HG03280 (cell line): ENCODE results near the gene CHD9.
A peak's percentile ranks its signal among the peaks of the same experiment; 100 is the strongest.

Source experiments
- ATAC-seq: cut with Tn5 transposase; IDR thresholded peaks from one replicate; pipeline ENCODE4 v1.9.1; 2021; ENCODE audit warnings: mild to moderate bottlenecking, moderate library complexity; ENCODE audit not compliant: unreplicated experiment

Gene CHD9

DNA sequence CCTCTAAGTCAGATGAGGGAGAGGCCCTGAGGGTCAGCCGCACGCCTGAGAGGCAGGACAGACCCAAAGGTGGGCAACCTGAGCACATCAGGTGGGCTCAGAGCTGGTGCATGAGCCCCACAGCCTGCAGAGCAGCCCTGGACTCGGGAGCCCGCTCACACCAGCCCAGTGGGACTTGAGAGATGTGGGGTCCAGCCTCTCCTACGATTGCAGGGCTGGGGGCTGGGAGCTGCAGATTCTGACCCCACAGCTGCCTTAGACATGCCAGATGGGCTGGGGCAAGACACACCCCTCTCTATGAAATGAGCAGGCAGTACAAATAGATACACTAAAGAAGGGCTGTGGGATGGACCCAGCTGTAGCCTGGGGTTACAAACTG is 302.4 kb downstream of the CHD9 start:
- ATAC-seq, result no peak

DNA sequence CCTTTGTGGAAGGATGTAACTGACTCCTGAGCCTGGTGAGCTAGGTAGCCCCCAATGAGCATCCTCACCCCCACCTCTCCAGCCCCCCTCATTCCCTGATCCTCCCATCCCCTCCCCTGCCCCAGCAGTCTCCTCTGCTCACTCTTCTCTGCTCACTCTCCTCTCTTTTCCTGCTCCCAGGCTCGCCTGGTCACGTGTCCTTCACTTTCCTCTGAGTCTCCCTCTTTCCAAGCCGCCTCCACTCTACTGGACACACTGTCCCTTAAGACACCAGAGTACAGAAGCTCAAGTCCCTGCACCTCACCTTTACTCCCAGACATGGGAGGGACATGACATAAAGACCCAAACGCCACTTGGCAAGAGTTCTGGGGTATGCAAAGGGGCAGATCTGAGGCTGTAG is 303.2 kb downstream of the CHD9 start:
- no peak for ATAC-seq

DNA sequence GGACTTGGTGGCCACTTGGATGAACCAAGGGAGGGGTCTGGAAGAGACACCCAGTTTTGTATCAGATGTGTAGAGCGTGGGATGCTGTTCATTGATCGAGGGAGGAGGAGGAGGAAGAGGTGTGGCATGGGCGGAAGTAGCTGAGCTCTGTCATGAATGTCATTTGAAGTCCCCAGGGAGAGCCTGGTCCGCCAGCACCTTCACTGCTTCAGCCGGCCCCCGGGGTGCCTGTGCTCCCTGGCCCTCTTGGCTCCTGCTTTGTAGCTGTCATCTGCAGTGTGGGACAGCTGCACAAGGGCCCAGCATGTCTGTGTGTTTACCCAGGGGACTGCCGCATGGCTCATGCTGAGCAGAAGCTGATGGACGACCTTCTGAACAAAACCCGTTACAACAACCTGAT is 304.1 kb downstream of the CHD9 start:
- no peak for ATAC-seq

DNA sequence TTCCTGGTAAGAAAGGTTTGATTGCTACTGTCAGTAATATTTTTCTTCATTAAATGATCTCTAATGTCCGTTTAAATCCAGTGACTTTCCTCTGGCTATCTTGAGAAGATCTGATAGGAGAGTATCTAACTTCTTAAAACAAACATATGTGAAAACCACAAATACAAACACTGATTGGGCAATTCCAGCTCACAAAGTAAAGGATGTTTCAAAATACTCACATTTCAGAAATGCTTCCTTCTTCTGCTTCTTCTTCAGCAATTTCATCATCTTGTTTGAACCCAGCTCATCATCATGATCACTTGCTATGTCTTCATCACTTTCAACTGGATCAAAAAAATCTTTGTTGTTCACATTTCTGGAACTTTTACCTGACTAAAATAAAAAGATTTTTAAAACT is 315.1 kb downstream of the CHD9 start:
- ATAC-seq, result no peak

DNA sequence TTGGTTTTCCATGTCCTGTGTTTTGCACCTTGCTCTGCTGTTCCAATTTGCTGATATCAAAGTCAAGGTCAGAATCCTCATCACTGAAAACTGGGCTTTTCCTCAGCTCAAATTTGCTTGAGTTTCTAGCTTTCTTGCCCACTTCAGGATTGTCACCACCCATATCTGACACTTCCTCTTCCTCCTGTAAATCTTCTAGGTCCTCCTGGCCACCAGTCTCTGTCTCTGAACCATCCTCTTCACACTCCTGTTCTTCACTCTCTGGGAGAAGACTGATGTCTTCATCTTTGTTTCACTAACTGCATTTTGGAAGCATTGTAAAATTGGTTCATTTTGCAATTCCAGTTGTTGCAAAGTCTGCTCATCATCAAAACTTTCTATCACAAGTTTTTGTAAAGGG is 316.0 kb downstream of the CHD9 start:
- no peak for ATAC-seq

DNA sequence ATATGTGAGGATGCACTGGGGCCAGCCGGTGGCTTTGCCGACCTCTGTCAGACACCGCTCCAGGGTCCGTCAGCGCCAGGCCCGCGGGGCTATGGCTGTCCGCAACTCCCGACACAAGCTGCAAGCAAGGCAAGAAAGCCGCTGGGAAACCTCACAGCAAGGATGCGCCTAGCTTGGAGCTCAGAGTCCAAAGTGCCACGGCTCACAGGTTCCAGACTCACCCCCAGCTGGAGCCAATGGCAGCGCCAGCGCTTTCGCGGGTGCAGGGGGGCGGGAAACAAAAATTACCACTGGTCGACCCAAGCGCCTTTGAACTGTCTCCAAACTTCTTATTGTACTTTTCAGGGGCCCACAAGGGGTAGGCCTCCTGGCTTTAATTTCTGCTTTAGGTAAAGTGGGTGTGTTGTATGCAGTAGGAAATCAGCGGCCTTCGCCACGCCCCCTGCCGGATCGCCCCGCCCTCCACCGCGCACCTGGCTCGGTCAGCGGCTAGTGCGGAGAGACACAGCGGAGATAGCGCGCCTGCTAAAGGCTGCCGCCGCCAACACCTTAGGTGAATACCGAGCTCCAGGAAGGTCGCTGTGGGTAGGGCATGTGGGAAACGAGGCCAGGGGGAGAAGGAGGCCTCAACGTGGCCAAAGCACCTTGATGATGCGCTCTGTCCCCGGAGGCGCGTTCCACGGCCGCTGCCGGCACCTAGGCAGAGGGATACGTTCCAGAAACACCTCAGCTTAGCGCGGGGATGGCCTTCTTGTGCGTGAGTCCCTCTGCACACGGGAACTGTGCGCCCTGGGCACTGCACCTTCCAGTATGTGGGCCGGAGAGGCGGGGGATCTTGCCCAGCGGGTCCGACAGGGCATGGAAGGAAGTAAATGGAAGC is 318.4 kb downstream of the CHD9 start:
- peak; percentile 84 for ATAC-seq

DNA sequence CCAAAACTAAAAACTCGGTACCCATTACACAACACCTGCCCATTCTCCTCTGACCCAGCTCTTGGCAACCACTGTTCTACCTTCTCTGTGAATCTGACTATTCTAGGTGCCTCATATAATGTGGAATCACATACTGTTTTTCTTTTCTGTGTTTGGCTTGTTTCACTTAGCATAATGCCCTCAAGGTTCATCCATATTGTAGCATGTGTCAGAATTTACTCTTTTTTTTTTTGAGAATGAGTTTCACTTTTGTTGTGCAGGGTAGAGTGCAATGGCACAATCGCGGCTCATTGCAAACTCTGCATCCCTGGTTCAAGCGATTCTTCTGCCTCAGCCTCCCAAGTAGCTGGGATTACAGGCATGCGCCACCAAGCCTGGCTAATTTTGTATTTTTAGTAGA is 320.0 kb downstream of the CHD9 start:
- no peak for ATAC-seq

DNA sequence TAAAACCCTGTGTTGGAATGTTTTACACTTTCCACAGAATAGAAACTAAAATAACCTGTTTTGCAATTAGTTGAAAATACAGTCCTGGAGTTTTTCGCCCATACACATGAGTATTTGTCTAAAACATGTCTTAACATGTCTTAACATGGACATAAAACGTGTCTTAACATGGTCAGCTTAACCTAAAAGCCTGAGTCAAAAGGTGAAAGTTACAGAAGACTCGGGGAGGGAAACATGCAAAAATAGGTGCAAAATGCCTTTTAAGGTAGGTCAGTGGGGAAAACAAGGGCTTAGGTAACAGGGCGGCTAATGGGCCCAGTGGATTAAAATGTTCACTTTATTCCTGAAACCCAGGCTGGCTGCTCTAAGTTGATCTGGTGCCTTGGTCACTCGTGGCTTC is 323.3 kb downstream of the CHD9 start:
- ATAC-seq, result no peak
